ENCODE results near the gene CGB1.
A peak's percentile ranks its signal among the peaks of the same experiment; 100 is the strongest.

CGB1 gene

GRCh38 chr19:48993175-48994034 lies 43.3 kb downstream of the CGB1 start, which contains the start of the genes GYS1 and RUVBL2:
GYS1 (minus strand) TSS chr19:48993309; CDS start chr19:48993112, 197 bp downstream.
RUVBL2 (plus strand) TSS chr19:48993887; CDS start chr19:48993912, 25 bp downstream.
- peak; percentile 99 for DNase-seq

- DNase-seq: no peak
Observed at GRCh38 chr19:48992581-48993174, 44.0 kb downstream of the CGB1 start.

- DNase-seq: no peak
Observed at GRCh38 chr19:48991873-48992580, 44.7 kb downstream of the CGB1 start.

GRCh38 chr19:48991011-48991609 lies 45.6 kb downstream of the CGB1 start:
- no peak for DNase-seq

- no peak for DNase-seq
Observed at GRCh38 chr19:48990400-48990799, 46.3 kb downstream of the CGB1 start.

GRCh38 chr19:48989701-48990291 lies 46.9 kb downstream of the CGB1 start:
- DNase-seq: no peak

GRCh38 chr19:48988860-48989259 lies 47.8 kb downstream of the CGB1 start:
- DNase-seq: no peak

- no peak for DNase-seq
Observed at GRCh38 chr19:48988286-48988685, 48.4 kb downstream of the CGB1 start.

- DNase-seq: no peak
Observed at GRCh38 chr19:48987323-48987722, 49.4 kb downstream of the CGB1 start.

- no peak for DNase-seq
Observed at GRCh38 chr19:48986211-48986610, 50.5 kb downstream of the CGB1 start.

GRCh38 chr19:48985711-48986110 lies 51.0 kb downstream of the CGB1 start:
- no peak for DNase-seq
